ENCODE measurements around the gene BMP7. TPM values are rescaled to one million over a fixed set of nuclear protein-coding genes. Genes with fewer than 3 reads are reported as not detected.

BMP7 gene
- total and polyA plus RNA-seq, 8 donors: 0.67 to 22.4 (median 16.2) TPM

GRCh38 chr20:57185188-57185743 lies 81.2 kb downstream of the BMP7 start:
- intact Hi-C loops (cut with DNase I): no loop called here
- Histone ChIP-seq H3K4me3 (no peak overlapping the region), H3K36me3 (no peaks in the 10 kb centered on the region), H3K27me3 (peaks cover 0 to 19% of the 10 kb centered on the region in 2 donors), H3K9me3 (no peaks in the 10 kb centered on the region), H3K27ac (no peak overlapping the region), H3K4me1 (no peaks in the 10 kb centered on the region)
- no peak for TF ChIP-seq CTCF (IDR thresholded peaks at IDR 0.05)
- DNase-seq (no peak), ATAC-seq (no peak)

GRCh38 chr20:57183457-57184009 lies 82.9 kb downstream of the BMP7 start:
- no peak overlapping the region for H3K4me3 ChIP-seq
- no peaks in the 10 kb centered on the region for H3K36me3 ChIP-seq
- H3K27me3 ChIP-seq: peaks cover 0 to 33% of the 10 kb centered on the region in 2 donors
- H3K27ac ChIP-seq: no peak overlapping the region
- no peaks in the 10 kb centered on the region for H3K9me3 ChIP-seq
- no peaks in the 10 kb centered on the region for H3K4me1 ChIP-seq
- DNase-seq (no peak), ATAC-seq (no peak)
- intact Hi-C loops (cut with DNase I): no loop called here
- no peak for TF ChIP-seq CTCF (IDR thresholded peaks at IDR 0.05)

- no peak overlapping the region for H3K4me3 ChIP-seq
- H3K36me3 ChIP-seq: no peaks in the 10 kb centered on the region
- no peaks in the 10 kb centered on the region for H3K4me1 ChIP-seq
- DNase-seq: no peak
- no peak for TF ChIP-seq CTCF (IDR thresholded peaks at IDR 0.05)
- H3K9me3 ChIP-seq: no peaks in the 10 kb centered on the region
- ATAC-seq: no peak
- H3K27me3 ChIP-seq: peaks cover 0 to 41% of the 10 kb centered on the region in 2 donors
- no peak overlapping the region for H3K27ac ChIP-seq
- intact Hi-C loops (cut with DNase I): no loop called here
These were observed 84.8 kb downstream of the BMP7 start for GRCh38 chr20:57181639-57182038.

- intact Hi-C loops (cut with DNase I): no loop called here
- Histone ChIP-seq H3K27ac (no peak overlapping the region), H3K36me3 (no peaks in the 10 kb centered on the region), H3K4me3 (no peak overlapping the region), H3K27me3 (peaks cover 0 to 41% of the 10 kb centered on the region in 2 donors), H3K4me1 (no peaks in the 10 kb centered on the region), H3K9me3 (no peaks in the 10 kb centered on the region)
- DNase-seq (peak in 1 of 4 donors; percentile 9), ATAC-seq (no peak)
- TF ChIP-seq CTCF (IDR thresholded peaks at IDR 0.05): no peak
These were observed 85.5 kb downstream of the BMP7 start for GRCh38 chr20:57180954-57181353.

GRCh38 chr20:57180387-57180786 lies 86.1 kb downstream of the BMP7 start:
- DNase-seq (no peak), ATAC-seq (no peak)
- intact Hi-C loops (cut with DNase I): no loop called here
- no peak for TF ChIP-seq CTCF (IDR thresholded peaks at IDR 0.05)
- H3K36me3 ChIP-seq: no peaks in the 10 kb centered on the region
- H3K27ac ChIP-seq: no peak overlapping the region
- H3K4me3 ChIP-seq: no peak overlapping the region
- no peaks in the 10 kb centered on the region for H3K9me3 ChIP-seq
- H3K27me3 ChIP-seq: peaks cover 0 to 41% of the 10 kb centered on the region in 2 donors
- H3K4me1 ChIP-seq: no peaks in the 10 kb centered on the region

Data from left lung (tissue), 10 donors.